GM06990 (cell line): Measurements from ENCODE around the gene RHOT2.
A peak's percentile ranks its signal among the peaks of the same experiment; 100 is the strongest.

ENCODE experiments used
- DNase-seq: peaks from one replicate; pipeline ENCODE4 v3.0.0-alpha.2; 2011; ENCODE audit not compliant: insufficient read length; ENCODE audit errors: extremely low read depth
- H3K27me3 ChIP-seq: replicated peaks from 2 replicates; pipeline ENCODE4 v1.6.0; 2011; ENCODE audit warnings: low read length; ENCODE audit not compliant: control insufficient read depth, insufficient read depth
- H3K36me3 ChIP-seq: 2 replicates; pipeline ENCODE4 v1.5.1; 2011; ENCODE audit warnings: low read length; ENCODE audit not compliant: control insufficient read depth, insufficient read depth
- H3K4me3 ChIP-seq: replicated peaks from 2 replicates; pipeline ENCODE4 v1.5.1; 2011; ENCODE audit warnings: low read depth, mild to moderate bottlenecking, control low read depth, low read length
- TF ChIP-seq, protein P1 (sequence below): IDR thresholded peaks from 2 replicates; pipeline ENCODE4 v1.5.1; 2011; ENCODE audit warnings: low read length, control low read depth, mild to moderate bottlenecking, inconsistent platforms; ENCODE audit not compliant: insufficient read depth, poor library complexity, severe bottlenecking

The RHOT2 gene

DNA sequence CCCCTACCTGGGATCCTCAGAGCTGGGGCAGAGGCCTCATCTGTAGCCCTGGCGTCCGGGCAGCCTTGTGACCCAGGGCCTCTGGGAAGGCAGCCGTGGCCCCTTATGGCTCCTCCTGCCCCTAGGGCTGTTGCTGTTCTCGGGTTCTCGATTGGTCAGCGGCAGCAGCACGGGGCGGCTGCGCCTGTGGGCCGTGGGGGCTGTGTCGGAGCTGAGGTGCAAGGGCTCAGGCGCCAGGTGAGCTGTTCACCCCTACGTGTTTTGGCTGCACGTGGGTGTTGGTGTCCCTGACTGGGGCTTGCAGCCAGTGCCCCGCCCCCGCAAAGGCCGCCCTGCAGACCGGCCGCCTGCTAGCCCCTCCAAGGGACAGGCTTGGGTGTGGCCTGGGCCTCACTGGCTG lies 5.8 kb upstream of the RHOT2 start:
- Histone ChIP-seq H3K4me3 (no peak overlapping the region), H3K27me3 (no peaks in the 10 kb centered on the region), H3K36me3 (peaks cover 4% of the 10 kb centered on the region; the same call in 1 of the 2 replicates)
- TF ChIP-seq, protein P1, sequence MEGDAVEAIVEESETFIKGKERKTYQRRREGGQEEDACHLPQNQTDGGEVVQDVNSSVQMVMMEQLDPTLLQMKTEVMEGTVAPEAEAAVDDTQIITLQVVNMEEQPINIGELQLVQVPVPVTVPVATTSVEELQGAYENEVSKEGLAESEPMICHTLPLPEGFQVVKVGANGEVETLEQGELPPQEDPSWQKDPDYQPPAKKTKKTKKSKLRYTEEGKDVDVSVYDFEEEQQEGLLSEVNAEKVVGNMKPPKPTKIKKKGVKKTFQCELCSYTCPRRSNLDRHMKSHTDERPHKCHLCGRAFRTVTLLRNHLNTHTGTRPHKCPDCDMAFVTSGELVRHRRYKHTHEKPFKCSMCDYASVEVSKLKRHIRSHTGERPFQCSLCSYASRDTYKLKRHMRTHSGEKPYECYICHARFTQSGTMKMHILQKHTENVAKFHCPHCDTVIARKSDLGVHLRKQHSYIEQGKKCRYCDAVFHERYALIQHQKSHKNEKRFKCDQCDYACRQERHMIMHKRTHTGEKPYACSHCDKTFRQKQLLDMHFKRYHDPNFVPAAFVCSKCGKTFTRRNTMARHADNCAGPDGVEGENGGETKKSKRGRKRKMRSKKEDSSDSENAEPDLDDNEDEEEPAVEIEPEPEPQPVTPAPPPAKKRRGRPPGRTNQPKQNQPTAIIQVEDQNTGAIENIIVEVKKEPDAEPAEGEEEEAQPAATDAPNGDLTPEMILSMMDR = no peak
- DNase-seq = no peak

DNA sequence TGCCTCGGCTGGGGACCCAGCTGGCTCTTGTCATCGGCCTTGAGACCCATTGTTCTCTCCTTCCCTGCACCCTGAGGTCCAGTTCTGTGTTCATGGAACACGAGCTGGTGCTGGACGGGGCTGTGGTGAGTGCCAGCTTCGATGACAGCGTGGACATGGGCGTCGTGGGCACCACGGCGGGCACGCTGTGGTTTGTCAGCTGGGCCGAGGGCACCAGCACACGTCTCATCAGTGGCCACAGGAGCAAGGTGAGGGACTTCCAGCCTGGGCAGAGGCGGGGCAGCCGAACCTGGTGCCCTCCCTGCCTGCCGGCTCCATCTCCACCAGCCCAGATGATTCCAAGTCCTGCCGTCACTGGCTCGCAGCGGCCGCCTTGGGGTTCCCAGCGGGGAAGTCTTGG lies 5.3 kb upstream of the RHOT2 start:
- no peak for DNase-seq
- no peaks in the 10 kb centered on the region for H3K27me3 ChIP-seq
- peaks cover 4% of the 10 kb centered on the region; the same call in 1 of the 2 replicates for H3K36me3 ChIP-seq
- no peak overlapping the region for H3K4me3 ChIP-seq
- TF ChIP-seq, protein P1 = no peak

DNA sequence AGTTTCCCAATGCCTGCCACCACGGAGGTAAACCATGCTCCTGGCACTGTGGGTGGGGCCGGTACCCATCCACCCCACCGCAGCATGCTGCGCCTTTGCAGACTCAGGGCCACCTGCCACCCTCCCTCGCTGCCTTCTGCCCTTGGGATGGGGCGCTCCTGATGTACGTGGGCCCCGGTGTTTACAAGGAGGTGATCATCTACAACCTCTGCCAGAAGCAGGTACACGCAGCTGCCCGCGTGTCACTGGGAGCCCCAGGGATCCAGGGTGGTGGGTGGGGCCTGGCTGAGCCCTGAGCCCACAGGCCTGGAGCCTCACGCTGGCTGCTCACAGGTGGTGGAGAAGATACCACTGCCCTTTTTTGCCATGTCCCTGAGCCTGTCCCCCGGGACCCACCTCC lies 1.4 kb upstream of the RHOT2 start:
- DNase-seq = no peak
- Histone ChIP-seq H3K36me3 (peaks cover 18% of the 10 kb centered on the region), H3K27me3 (no peaks in the 10 kb centered on the region), H3K4me3 (no peak overlapping the region)
- TF ChIP-seq, protein P1 = no peak

DNA sequence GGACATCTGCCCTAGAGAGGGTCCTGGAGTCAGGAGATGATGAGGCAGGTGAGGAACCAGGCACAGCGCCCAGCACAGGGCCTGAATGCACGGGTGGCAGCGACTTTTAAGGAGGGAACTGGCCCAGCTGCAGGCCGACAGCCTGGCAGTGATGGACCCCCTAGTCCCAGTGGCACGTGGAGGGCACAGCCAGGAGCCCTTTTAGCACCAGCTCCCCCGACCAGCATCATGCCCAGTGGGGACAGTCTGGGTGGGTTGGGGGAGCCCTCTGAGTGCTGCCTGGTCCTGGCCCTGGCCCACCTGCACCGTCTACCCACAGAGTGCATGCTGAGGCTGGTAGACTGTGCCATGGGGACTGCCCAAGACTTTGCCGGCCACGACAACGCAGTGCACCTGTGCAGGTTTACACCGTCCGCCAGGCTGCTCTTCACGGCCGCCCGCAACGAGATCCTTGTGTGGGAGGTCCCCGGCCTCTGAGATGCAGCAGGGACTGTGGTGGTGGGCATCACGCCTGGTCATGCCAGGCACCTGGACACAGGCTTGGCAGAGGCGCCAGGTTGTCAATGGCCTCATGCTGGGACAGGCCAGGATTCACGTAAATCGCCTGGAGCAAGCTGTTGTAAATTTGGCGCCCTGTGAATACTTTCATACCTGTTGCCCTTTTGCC lies 686 bp upstream of the RHOT2 start:
- H3K36me3 ChIP-seq = peaks cover 19% of the 10 kb centered on the region
- no peaks in the 10 kb centered on the region for H3K27me3 ChIP-seq
- TF ChIP-seq, protein P1 = no peak
- no peak for DNase-seq
- H3K4me3 ChIP-seq = no peak overlapping the region

DNA sequence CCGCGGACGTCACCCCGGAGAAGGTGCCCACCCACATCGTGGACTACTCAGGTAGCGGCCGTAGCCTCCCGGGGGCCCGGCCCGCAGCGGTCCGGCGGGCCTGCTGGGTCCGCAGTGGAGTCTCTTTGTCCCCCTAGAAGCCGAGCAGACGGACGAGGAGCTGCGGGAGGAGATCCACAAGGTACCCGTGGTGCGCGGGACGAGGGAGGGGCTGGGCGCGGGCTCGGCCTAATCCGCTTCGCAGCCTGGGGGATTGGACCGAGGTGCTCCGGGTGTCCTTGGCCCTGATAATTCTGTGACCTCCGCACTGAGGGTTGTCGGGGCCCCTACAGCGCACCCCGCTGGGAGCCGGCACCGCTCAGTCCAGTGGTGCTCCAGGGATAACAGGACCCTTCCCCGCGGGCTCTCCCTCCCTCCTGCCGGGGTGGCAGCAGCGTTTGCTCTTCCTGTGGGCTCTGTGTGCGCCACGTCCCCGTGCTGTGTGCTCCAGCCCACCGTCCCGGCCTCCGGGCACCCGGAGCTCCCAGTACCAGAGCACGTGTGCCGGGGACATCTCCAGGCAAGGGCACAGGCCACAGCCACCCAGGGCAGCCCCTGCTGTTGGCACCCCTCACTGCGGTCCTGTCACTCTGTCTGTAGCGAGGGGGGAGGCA lies 713 bp downstream of the RHOT2 start:
- no peak for DNase-seq
- H3K4me3 ChIP-seq = peak overlapping the region; percentile 69

More for the DNA sequence above, 713 bp downstream of the RHOT2 start:
- Histone ChIP-seq H3K27me3 (no peaks in the 10 kb centered on the region), H3K36me3 (peaks cover 30% of the 10 kb centered on the region)
- TF ChIP-seq, protein P1 = no peak
